ENCODE measurements around the gene PSD4.
"Not testable (repeated sequence)": the region's sequence is repeated elsewhere in the genome, so short reads cannot be mapped to it uniquely, and the experiment has no call there.

DNA sequence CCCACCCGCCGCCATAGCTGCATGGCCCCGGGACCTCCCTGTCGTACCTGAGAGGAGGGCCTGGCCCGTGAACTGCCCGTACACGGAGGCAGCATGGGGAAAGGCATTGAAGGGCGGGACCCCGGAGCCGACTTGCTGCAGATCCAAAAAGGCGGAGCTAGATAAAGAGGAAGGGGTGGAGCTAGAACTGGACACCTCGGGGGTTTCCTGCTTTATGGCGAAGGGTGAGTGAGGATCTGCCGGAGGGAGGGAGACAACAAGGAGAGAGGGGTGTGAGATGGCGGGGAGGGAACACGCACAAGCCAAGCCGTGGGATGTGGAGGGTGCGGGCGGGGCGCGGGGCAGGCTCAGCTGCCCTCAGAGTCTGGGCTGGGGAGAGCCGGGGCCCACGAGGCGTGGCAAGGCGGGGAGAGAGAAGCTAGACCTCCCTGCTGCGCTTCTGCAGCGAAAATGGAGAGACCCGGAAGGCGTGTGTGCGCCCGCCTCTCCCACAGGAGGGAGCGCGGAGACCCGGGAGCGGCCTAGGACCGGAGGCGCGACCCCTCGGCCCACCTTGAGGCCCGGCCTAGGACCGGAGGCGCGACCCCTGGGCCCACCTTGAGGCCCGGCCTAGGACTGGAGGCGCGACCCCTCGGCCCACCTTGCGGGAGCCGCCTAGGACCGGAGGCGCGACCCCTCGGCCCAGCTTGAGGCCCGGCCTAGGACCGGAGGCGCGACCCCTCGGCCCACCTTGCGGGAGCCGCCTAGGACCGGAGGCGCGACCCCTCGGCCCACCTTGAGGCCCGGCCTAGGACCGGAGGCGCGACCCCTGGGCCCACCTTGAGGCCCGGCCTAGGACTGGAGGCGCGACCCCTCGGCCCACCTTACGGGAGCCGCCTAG is 61.8 kb downstream of the PSD4 start:
- TF ChIP-seq, protein P1, sequence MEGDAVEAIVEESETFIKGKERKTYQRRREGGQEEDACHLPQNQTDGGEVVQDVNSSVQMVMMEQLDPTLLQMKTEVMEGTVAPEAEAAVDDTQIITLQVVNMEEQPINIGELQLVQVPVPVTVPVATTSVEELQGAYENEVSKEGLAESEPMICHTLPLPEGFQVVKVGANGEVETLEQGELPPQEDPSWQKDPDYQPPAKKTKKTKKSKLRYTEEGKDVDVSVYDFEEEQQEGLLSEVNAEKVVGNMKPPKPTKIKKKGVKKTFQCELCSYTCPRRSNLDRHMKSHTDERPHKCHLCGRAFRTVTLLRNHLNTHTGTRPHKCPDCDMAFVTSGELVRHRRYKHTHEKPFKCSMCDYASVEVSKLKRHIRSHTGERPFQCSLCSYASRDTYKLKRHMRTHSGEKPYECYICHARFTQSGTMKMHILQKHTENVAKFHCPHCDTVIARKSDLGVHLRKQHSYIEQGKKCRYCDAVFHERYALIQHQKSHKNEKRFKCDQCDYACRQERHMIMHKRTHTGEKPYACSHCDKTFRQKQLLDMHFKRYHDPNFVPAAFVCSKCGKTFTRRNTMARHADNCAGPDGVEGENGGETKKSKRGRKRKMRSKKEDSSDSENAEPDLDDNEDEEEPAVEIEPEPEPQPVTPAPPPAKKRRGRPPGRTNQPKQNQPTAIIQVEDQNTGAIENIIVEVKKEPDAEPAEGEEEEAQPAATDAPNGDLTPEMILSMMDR (IDR thresholded peaks at IDR 0.05) = not testable (repeated sequence)
- TF ChIP-seq POLR2A (IDR thresholded peaks at IDR 0.05) (peak in 1 of 2 donors; percentile 63), POLR2AphosphoS5 (IDR thresholded peaks at IDR 0.05) (peak in 1 of 3 donors; percentile 28)
- TF ChIP-seq EP300 (IDR thresholded peaks at IDR 0.05) = not testable (repeated sequence)
